GM21576 (cell line): Measurements from ENCODE around the gene ARL10.
A peak's percentile ranks its signal among the peaks of the same experiment; 100 is the strongest.

ENCODE experiments used
- ATAC-seq: cut with Tn5 transposase; IDR thresholded peaks from one replicate; pipeline ENCODE4 v1.9.1; 2021; ENCODE audit warnings: mild to moderate bottlenecking, moderate library complexity; ENCODE audit not compliant: unreplicated experiment

The ARL10 gene

GRCh38 chr5:176410486-176411180 lies 45.3 kb downstream of the ARL10 start:
- no peak for ATAC-seq

DNA sequence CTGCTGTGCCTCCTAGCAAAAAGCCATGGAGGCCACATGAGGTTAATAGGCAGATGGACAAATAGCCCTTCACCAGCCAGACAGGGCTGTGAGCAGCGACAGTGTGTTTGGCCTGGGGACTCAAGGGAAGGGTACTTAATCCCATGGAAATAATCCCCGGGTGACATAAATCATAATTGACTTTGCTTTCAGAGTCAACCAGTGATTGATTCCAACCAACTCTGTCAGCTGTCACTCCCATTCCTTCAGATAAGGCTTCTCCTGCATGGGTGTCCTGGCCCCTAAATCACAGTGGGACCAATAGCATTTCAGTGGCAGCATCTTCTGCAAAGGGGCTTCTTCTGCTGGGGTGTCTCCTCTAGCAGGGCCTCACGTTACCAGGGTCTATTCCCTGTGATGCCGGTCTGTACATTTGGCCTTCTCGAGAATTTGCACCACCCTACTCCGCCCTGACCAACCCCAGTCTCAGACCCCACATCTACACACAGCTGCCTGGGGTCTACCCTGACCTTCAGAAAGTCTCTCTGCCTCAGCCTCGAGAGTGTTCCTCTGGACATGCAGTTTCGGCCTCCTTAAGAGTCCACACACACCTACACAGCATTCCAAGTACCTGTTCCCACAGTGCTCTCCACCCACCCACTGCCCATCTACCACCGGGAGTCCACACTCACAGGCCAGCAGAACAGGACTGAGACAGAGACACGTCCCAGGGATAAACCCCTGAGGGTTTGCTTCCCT lies 47.4 kb downstream of the ARL10 start:
- no peak for ATAC-seq

DNA sequence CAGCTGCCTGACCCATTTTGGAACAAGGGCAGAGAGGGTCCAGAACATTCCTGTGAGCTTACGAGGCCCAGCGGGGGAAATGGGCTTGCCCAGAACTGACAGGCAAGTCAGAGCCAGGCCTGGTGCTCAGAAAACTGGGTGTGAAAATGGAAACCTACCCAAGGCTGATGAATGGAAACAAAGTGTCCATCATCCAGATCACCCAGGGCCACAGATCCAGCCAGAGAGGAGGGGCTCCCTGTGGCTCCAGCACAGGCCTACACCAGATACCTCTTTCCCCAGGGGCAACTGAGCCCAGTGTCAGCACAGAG lies 47.9 kb downstream of the ARL10 start:
- ATAC-seq, result no peak

DNA sequence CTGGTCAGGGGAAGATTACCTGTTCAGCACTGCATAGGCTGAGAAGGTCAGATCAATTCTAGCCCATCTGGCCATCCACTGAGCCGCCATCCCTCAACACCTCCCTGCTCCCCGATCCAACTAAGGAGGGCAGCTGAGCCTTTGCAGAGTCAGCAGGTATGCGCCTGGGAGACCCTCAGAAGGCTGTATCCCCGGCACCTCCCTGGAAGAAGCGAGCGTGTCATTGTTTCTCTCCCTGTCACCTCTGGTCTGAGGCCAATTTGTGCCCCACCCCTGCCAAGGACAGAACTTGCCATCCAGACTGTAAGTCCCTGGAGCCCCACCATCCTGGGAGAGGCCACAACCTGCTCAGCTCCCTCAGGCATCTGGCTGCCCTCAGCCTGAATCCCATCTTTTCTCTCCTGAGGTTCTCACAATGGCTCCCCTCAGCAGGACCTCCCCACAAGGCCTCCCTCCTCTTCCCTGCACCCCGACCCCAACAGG lies 48.5 kb downstream of the ARL10 start:
- ATAC-seq, result no peak

- no peak for ATAC-seq
Observed at GRCh38 chr5:176414704-176415103, 49.4 kb downstream of the ARL10 start.

DNA sequence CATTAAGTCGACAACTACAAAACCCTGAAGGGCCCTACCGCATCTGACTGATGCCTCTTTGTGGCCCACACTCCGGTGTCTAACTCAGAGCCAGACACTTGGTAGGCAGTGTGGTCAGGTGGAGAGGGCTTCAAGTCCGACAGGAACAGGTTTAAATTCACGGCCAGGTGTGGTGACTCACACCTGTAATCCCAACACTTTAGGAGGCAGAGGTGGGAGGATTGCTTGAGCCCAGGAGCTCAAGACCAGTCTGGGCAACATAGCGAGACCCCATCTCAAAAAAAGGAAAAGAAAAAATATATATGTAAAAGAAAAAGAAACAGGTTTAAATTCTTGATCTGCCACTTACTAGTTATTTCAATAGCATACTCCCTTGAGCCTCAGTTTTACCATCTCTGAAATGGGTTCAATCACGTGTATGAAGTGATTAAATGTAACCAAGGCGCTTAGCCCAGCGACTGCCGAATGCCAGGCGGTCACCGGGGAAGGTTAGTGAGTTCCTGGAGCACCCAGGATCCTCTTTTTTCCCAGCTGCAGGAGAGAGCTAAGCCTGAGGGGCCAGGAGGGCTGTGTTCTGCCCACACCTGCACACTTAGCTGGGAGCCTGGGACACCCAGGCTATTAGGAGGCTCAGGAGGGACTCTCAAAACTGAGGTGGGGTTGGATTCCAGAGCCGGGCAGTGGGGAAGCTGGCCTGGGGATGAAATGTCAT lies 50.1 kb downstream of the ARL10 start:
- ATAC-seq, result no peak

DNA sequence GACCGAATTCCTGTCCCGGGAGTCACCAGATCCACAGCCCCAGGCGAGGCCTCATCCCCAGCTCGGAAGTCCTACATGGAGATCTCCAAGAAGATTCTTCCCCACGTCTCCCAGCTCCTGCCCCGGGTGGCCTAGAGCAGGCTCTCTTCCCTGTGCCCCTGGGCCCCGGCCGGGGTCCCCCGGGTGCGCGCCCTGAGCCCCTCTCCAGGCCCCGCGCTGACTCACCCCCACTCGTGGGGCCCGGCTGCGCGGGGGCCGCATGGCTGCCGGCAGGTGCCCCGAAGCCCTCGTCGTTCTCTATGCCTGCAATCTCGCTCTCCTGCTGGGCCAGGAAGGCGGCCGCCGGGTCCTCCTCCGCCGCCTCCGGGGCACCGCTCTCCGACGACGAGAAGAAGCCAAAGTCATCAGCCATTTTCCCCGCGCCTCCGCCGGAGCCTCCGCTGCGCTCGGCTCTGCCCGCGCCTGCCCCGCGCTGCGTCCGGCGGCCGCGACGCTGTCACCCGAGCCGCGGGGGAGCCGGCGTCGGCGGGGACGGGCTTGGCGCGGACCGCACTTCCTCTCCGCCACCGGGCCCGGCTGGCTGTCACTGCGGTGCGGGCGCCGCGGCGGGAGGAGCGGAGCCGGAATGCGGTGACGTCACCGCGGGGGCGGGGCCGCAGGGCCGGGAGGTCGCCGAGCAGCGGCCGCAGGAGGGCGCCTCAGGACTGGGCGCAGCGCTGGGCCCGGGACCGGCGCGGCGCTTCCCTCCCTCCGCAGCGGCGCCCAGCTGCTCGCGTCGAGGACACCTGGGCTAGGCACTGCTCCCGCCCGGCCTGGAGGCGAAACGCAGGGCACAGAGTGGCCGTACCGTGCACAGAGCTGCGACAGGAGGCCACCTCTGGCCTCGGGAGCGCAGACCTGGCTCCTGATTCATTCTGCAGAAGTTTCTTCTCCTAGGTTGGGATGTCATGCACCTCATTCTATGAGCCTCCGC lies 51.0 kb downstream of the ARL10 start, which contains the start of gene CLTB:
Gene CLTB, minus strand, starts transcription at position 588 of the 973 bp plus-strand sequence. Its CDS starts 176 bp downstream, at position 412.
- ATAC-seq, result peak; percentile 92

DNA sequence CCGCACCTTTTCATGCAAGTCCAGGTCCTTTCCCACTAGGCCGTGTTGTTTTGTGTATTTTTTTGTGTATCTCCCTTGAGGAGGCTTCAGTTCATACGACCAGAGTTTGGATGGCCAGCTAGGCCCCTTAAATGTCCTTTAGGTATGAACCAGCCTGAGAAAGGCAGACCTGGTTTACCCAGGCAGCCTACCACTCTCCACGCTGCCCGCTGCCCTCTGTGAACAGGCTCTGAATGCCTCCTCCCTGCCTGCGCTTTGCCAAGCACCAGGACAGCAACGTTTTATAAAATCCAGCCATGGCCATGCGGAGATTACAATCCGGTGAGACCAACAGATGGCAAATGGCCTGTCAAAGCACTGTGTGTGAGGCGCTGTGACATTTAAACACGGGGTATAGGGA lies 51.7 kb downstream of the ARL10 start:
- ATAC-seq, result no peak

- no peak for ATAC-seq
Observed at GRCh38 chr5:176418251-176418650, 53.0 kb downstream of the ARL10 start.

- ATAC-seq, result no peak
Observed at GRCh38 chr5:176420086-176420485, 54.8 kb downstream of the ARL10 start.

DNA sequence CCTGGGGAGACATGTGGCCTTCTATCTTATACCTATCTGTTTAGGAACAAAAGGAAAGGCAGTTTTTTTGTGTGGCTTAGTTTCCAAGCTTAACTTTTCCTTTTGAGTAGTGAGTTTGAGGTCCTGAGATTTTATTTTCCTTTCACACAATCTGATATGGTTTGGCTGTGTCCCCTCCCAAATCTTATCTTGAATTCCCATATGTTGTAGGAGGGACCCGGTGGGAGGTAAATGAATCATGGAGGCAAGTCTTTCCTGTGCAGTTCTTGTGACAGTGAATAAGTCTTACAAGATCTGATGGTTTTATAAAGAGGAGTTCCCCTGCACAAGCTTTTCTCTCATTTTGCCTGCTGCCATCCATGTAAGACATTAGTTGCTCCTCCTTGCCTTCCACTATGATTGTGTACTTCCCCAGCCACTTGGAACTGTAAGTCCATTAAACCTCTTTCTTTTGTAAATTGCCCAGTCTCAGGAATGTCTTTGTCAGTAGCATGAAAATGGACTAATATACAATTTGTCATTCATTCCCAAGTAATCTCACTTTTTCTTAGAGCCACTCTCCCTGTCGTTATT lies 55.8 kb downstream of the ARL10 start:
- ATAC-seq, result no peak

- no peak for ATAC-seq
Observed at GRCh38 chr5:176424181-176424580, 58.9 kb downstream of the ARL10 start.

GRCh38 chr5:176425138-176425537 lies 59.9 kb downstream of the ARL10 start:
- no peak for ATAC-seq

GRCh38 chr5:176425791-176426190 lies 60.5 kb downstream of the ARL10 start:
- ATAC-seq, result no peak

GRCh38 chr5:176426876-176427275 lies 61.6 kb downstream of the ARL10 start:
- ATAC-seq, result no peak

DNA sequence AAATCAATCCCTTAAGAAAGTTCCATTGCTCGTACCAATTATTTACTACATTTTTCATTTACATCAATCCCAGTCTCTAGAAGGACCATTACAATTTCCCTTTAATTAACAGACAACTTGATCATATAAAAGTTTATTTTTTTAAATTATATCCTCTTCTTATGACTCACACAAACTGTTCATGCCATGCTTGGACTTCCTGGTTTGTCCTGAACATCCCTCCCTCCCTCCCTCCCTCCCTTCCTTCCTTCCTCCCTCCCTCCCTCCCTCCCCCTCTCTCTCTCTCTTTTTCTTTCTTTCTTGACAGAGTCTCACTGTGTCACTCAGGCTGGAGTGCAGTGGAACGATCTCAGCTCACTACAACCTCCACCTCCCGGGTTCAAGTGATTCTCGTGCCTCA lies 62.7 kb downstream of the ARL10 start:
- no peak for ATAC-seq

GRCh38 chr5:176429972-176430371 lies 64.7 kb downstream of the ARL10 start:
- ATAC-seq, result no peak
